GM21526 (cell line): Measurements from ENCODE around the gene CNTNAP2.

Experiments
- ATAC-seq: cut with Tn5 transposase; IDR thresholded peaks from one replicate; pipeline ENCODE4 v1.9.1; 2021; ENCODE audit warnings: moderate library complexity; ENCODE audit not compliant: unreplicated experiment, low FRiP score

Gene CNTNAP2

DNA sequence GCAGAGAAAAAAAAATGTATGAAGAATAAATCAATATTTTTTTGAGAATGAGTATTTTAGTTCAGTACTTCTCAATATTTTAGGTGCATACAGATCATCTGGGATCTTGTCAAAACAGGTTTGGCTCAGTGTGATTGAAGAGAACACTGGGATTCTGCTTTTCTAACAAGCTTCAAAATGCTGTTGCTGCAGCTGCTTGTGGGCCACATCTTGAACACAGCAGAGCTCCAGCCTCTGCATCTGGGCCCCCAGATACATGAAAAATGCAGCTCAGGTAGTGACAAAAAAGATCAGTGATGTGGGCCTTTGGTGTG lies 1296.9 kb downstream of the CNTNAP2 start:
- no peak for ATAC-seq

DNA sequence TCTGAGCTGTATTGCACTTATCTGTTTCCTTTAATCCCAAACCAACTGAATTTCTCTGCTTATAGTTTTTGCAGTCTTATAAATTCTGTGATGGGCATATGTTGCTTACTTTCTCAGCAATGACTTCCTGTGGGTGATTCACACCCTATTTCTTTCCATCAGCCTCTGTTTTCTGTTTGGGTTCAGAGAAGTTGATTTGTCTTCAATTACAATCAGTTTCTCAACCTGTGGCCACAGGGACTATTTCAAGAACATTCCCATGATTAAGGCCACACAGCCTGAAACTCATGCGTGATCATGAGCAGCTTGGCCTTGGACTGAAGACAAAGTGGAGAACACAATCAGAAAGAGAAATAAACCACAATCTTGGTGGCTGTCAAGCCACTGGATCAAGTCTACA lies 1299.4 kb downstream of the CNTNAP2 start:
- ATAC-seq: no peak

DNA sequence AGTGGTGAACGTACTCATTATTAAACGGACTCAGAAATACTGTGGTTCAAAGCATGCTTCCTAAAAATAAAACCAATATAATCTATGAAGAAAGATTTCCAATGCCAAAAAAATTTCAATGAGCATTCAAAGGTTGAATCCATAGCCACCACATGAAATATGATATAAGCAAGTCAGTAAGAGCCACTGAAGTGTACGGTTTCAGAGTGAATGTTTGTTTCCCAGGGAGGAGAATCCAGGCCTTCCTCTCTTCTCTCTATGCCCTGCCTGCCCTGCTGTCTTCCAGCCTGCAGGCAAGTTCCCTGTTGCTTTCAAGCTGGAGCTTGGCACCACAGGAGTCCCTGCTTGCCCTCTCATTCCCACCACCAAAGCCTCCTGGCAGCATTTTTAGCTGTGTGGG lies 1302.4 kb downstream of the CNTNAP2 start:
- no peak for ATAC-seq

DNA sequence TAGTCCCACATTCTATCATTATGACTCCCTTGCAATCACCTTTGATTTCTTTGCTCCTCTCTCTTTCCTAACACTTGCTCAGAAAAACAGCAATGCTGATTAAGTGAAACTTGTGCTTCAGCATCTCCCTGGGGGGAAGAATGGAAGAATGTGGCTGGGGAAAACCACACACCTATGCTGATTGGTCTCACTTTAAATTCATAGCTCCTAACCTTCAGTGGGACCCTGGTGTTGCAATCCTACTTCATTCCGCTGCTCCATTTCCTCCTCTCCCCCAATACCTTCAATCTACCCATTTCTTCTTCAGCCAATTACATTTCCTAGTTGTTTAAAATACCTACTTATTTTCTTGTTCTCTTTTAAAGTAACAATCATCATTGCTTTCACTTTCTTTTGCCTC lies 1307.3 kb downstream of the CNTNAP2 start:
- ATAC-seq: no peak

DNA sequence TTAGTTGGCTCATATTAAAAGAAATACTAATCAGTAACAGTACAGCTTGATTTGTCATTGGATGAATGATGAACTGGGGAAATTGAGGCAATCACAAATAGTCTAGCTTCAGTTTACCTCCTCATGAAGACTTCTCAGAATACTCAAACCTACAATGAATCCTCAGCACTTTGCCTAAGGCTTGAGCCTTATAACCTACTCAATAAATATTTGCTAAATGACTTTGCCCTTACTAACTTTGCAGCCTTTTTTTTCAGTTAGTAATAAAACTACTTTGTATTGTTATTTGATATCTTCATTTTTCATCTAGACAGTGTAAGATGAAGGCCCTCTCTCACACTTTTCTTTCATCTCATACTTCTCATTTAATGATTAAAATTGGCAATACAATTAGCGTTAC lies 1311.5 kb downstream of the CNTNAP2 start:
- no peak for ATAC-seq

DNA sequence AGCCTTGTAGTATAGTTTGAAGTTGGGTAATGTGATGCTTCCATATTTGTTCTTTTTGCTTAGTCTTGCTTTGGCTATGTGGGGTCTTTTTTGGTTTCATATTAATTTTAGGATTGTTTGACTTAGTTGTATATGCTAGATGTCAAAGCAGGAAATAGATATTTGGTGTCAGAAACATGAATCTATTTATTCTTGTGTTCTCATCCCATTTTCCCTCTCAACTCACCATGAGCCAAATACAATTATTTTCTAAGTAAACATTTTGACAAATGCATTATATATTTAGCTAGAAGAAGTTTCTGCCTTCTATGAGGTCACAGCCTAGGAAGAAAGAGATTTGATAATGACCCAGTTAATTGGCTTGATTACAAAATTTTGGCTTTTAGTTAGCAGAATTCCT lies 1313.4 kb downstream of the CNTNAP2 start:
- ATAC-seq: no peak

DNA sequence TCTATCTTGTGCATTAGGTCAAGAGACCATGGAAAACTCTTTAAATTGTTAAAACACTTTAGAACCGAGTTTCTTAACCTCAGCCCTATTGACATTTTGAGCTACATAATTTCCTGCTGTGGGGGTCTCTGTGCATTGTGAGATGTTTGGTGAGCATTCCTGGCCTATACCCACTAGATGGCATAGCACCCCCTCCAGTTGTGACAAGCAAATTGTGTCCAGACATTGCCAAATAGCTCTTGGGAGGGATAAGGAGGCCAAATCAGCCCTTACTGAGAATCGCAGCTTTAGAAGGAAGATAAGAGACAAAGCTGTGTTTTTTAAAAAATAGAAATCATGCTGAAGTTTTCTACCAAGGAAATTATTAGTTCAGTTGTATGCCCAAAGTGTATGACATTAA lies 1315.5 kb downstream of the CNTNAP2 start:
- no peak for ATAC-seq

DNA sequence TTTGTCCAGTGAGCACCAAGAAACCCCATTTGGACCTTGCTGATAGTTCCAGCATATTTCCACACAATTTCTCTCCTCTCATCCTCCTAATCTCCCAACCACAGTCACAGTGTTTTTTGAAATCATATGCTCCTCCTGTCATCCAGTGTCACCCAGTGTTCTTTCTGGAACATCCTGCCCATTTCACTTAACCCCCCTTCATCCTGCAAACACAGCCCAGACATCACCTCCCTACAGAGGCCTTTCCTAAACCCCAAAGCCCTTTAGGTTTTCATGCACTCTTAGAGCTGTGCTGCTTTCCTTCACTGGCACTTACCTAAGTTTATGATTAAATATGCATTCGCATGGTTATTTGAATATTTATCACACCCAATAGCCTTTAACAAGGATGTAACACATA lies 1316.0 kb downstream of the CNTNAP2 start:
- no peak for ATAC-seq

DNA sequence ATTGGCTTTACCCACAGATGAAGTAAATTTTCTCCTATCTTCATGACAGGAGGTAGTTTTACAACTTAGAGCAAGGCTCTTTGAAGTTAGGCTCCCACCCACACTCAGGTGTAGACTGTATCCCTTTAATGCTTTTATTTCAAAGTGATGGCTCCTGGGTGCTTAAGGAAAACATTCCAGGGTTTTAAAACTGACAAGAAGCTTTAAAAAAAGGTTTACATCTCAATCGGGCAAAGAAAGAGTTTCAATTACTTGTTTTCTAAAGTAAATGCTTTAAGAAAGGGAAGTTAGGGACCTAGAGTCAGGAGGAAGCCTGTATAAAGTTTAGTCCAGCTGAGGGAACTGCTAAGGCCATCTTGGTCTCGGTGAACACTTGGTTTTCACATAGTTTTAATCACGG lies 1320.1 kb downstream of the CNTNAP2 start:
- ATAC-seq: no peak

DNA sequence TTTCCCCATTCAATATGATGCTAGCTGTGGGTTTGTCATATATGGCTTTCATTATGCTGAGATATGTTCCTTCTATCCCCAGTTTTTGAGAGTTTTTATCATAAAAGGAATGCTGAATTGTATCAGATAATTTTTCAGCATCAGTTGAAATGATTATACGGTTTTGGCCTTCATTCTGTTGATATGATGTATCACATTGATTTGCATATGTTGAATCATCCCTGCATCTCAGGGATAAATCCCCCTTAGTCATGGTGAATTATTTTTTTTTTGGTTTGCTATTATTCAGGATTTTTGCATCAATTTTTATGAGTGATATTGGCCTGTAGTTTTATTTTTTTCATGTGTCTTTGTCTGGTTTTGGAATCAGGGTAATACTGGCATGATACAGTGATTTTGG lies 1321.6 kb downstream of the CNTNAP2 start:
- no peak for ATAC-seq

DNA sequence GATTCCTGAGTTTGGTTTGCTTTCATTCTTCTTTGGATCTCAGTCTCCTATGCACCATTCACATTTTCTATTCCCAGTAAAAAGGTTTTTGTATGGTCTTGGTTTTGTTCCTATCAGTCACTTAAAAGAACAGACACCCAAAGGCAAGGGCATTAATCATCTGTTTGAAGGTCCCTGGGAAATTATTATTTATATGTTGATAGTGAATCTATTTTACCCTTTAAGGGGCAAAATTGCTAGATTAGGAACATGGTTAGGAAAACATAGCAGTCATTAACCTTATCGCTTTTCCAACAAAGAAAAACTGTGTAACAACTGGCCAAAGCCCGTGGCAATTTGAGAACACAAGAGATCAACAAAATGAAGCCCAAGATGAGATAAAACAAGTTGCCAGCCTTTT lies 1327.3 kb downstream of the CNTNAP2 start:
- no peak for ATAC-seq

DNA sequence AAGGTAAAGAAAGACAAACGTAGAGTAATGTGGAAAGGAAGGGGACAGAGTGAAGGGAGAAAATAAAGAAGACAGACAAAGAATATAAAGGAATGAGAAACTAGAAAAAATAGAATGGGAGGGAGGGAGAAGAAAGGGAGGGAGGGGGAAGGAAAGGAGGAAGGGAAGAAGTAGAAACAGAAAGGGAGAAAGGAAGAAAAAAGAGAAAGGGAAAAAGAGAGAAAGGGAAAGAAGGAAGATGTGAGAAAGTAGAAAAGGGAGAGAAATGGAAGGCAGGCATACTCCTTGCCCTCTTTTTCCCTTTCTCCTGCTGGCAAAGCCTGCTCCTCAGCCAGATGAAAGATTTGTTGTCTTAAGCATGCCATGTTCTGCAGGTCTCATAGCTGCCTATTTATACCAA lies 1336.2 kb downstream of the CNTNAP2 start:
- ATAC-seq: no peak

DNA sequence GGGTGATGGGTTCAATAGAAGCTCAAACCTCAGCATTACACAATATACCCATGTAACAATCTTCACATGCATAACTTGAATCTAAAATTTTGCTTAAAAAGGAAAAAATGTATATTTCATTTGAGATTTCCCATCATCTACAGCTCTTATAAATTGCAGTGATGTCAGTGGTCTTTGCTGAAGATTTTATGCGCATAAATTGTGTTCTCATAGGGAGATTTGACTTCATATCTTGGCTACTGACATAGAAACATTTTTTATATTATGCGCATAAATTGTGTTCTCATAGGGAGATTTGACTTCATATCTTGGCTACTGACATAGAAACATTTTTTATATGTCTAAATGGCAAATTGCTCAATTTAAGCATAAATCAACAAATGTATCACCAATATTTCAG lies 1348.6 kb downstream of the CNTNAP2 start:
- no peak for ATAC-seq

DNA sequence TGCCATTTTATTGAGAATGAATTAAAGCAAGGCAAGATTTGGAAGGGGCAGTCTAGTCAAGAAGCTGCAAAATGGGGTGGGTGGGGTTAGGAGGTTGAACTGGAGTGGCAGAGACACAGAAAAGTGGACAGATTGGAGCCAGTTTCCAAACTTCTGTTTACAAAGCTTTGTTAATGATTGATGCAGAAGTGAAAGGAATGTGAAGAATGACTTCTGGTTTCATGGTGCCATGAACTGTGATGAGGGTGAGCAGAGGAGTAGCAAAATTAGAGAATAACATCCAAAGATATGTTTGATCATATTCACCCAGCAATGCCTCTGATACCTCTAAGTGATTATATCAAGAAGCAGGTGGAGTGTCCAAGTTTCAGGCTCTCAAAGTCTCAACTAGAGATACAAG lies 1356.0 kb downstream of the CNTNAP2 start:
- no peak for ATAC-seq

DNA sequence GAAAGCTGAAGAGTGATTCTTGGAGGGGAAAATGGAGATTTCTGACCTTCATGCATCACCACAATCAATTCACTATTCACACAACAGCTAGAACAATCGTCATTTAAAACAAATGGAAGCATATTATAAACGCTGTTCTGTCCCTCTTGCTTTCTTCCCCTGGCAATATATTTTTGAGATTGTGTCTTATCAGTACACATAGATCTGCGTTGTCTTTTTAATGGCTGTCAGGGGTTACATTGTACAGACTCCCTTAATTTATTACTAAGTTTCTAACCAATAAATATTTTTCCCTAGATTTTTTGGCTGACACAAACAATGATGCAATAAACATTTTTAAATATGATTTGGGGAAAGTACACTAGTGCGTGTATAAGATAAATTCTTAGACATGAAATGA lies 1358.3 kb downstream of the CNTNAP2 start:
- ATAC-seq: no peak

DNA sequence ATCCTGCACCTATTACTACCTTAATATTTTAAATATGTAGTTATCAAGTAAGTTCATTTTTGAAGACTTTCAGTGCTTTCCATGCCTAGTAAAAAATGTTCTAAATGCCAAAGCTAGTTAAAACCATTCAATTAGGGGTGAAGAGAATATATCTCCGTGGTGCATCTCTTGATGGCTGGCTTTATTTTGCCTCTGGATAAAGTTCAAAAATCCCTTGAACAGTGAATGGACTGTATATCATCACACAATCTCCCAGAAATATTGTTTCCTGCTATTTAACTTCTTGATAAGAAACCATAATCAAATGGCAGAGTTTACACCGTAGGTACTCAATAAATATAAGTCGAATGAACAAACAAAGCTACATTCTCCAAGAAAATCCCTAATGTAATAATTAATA lies 1360.9 kb downstream of the CNTNAP2 start:
- ATAC-seq: no peak

DNA sequence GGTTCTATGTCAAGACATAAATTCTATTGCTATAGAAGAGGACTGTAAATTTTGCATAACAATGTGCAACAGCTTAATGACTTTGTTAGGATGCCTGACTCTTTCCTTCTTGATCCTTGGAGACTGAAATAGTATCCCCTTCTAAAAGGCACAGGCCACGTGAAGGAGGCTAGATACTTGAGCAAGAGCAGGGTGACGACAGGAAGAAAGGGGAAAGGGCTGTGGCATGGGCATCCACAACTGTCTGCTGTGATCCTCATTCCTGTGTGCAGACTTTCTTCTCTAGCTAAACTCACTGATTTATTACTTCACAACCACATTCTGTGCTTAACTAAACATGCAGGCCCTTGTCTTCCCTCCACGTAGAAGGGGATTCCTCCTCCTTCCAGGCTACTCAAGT lies 1362.2 kb downstream of the CNTNAP2 start:
- ATAC-seq: no peak

DNA sequence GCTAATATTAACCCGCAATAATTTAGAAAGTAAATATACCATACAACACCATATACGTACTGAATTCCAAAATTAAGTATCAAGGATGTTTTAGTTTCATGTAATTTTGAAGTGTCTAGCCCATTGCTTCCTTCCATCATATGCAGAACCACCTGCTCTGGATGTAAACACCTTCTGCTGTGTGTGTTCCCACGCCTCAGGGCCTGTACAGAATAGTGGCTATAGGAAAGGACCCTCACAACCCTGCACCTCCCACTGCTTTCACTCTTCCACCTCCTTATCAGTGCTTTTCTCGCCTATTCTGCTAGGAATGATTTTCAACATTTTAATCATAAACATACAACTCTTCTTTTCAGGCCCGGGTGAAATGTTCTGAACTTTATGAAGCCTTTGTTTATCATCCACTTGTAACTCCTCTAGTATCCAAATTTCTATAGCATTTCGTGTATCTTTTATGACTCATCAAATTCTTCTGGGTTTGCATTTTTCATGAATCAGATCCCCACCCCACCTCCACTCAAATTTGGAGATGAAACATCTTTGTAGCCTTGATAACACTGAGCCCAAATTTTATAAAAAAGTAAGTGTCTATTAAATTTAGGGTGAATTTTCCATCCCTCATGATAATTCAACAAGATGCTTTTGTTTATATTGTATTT lies 1367.2 kb downstream of the CNTNAP2 start:
- ATAC-seq: no peak

DNA sequence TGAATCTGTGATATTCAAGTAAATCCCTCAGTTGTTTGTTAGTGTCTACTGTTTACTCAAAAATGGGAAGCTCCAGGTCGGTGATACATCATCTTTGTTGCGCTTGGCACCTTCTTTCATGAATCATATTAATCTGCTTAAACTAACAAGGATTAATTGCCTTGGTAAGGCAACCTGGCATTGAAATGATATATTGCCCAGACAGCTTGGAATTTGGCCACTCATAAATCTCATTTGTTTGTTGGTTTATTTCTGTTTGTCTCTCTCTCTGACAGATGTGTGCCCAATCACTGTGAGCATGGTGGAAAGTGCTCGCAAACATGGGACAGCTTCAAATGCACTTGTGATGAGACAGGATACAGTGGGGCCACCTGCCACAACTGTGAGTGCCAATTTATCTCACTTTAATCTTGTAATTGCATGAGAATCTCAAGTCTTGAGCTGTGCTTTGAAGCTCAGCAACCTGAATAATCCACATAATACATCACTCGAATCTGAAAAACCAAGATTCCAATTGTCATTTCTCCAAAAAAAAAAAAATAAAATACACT lies 1369.1 kb downstream of the CNTNAP2 start:
- ATAC-seq: no peak

DNA sequence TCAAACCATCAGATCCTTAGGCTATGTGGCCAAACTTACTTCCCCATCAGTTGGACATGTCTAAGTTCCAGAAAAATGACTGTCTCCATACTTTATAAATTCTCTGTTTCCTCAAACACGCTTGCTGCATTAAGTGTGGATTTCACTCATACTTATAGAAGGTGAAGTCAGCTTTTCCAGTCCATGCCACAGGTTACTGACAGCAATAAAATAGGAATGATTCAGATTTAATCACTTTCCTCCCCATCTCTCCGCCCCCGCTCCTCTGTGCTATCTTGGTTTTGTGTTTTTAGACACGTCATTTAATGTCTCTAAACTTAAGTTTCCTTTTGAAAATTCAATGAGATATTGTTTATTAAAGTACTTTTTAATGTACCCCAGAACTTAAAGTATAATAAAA lies 1376.0 kb downstream of the CNTNAP2 start:
- no peak for ATAC-seq

DNA sequence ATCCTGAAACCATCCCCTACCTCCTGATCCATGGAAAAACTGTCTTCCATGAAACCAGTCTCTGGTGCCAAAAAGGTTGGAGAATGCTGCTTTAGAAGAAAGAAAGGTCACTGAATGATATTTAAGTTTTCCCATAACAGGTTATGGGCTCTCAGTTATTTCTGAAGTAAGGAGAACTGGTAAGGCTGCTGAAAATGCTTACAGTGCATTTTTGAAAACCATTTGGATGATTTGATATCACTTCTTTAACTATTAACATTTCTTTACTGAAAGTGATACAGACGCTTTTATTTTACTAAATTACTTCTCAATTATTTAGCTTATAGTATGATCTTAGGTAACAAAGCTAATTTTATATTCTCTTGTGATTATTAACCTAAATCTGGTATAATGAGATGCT lies 1379.6 kb downstream of the CNTNAP2 start:
- no peak for ATAC-seq

DNA sequence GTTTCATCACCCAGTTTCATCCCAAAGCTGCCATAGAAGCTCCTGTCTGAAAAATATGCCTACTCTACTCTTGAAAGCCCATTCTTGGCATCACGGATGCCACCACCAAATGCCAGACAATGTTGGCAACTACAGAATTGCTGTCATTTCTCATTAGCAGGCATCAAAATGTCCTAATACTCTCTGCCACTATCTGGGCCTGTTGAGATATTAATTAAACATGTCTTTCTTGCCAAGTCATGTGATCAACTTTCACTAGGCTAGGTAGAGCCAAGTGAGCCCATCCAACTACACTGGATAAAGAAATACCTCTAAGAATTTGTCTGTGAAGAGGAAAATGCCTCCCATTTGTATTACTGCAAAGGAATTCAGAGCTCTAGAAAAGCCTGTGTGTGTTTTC lies 1380.6 kb downstream of the CNTNAP2 start:
- ATAC-seq: no peak

DNA sequence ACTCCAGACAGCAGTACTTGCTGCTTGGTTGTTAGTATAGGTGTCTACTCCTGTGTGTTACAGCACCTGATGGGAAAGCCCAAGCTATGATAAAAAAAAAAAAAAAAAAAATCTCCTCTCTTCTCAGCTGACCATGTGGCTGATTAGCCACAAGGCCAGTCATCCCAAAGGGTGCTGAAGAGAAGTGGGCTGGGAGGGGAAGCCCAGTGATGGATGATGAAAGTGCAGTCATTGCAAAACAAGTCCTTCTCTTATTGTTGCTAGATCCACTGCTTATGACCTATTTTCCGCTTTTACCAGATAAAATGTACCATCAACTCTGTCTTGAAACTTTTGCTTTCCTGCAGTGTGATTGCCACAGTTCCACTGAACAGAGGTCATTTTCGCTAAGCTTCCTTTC lies 1381.5 kb downstream of the CNTNAP2 start:
- no peak for ATAC-seq
